ENCODE results near the gene GDAP1L1.
"Not testable (repeated sequence)": the region's sequence is repeated elsewhere in the genome, so short reads cannot be mapped to it uniquely, and the experiment has no call there.

The GDAP1L1 gene

GRCh38 chr20:44282192-44282591 is 35.1 kb downstream of the GDAP1L1 start:
- Histone ChIP-seq H3K4me1 (no peaks in the 10 kb centered on the region), H3K36me3 (replicated peaks) (no peaks in the 10 kb centered on the region), H3K27me3 (ENCODE audit: low read depth) (peaks cover 3% of the 10 kb centered on the region; the same call in 1 of the 2 replicates), H3K9me3 (no peaks in the 10 kb centered on the region), H3K4me3 (no peak overlapping the region)
- in situ Hi-C loops (cut with MboI; ENCODE audit: low sequenced_read_pairs): no loop called here
- DNase-seq (ENCODE audit: low spot score in 2 of 2): no peak

DNA sequence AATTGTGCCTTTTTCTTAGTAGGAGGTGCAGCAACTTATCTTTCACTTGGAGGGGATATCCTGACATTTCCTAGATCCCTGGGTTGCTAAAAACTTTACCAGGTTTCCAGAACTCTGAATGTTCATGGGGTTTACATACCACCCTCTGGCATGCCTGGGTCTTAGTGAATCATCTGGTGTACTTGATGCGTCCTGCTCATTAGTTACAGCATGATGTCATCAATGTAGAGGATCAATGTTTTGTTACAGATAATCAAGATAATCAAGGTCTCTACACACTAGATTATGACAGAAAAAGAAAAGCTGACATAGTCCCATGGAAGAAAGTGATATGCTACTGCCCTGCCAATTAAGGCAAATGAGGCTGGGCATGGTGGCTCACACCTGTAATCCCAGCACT is 36.9 kb downstream of the GDAP1L1 start:
- no peak for DNase-seq (ENCODE audit: low spot score in 2 of 2)
- in situ Hi-C loops (cut with MboI; ENCODE audit: low sequenced_read_pairs): no loop called here
- H3K4me1 ChIP-seq: no peaks in the 10 kb centered on the region

GRCh38 chr20:44287272-44288097 is 40.4 kb downstream of the GDAP1L1 start:
- H3K36me3 ChIP-seq (replicated peaks): no peaks in the 10 kb centered on the region
- DNase-seq (ENCODE audit: low spot score in 2 of 2): no peak
- H3K9me3 ChIP-seq: no peaks in the 10 kb centered on the region
- H3K27me3 ChIP-seq (ENCODE audit: low read depth): no peaks in the 10 kb centered on the region; the same call in 1 of the 2 replicates
- in situ Hi-C loops (cut with MboI; ENCODE audit: low sequenced_read_pairs): no loop called here
- no peak overlapping the region for H3K4me3 ChIP-seq
- no peaks in the 10 kb centered on the region for H3K4me1 ChIP-seq

More for the DNA sequence above, 36.9 kb downstream of the GDAP1L1 start:
- no peak overlapping the region for H3K4me3 ChIP-seq
- H3K9me3 ChIP-seq: no peaks in the 10 kb centered on the region
- no peaks in the 10 kb centered on the region for H3K36me3 ChIP-seq (replicated peaks)
- no peaks in the 10 kb centered on the region; the same call in 1 of the 2 replicates for H3K27me3 ChIP-seq (ENCODE audit: low read depth)

DNA sequence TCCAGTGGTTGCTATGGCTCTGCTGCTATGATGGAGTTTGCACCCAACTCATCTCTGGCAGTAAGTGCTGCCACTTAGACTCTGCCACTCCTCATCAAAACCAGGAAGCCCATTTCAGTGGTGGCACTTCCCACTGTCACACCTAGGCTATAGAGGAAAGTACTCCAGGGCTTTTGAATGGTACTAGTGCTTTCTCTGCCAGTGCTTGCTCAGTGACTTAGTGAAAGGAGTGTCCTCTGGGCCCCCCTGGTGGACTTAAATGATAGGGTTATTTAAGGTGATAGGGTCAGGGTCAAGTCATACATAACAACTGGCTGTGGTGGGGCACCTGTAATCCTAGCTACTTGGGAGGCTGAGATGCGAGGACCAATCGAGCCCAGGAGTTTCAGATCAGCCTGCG is 41.1 kb downstream of the GDAP1L1 start:
- DNase-seq (ENCODE audit: low spot score in 2 of 2): no peak
- Histone ChIP-seq H3K9me3 (no peaks in the 10 kb centered on the region), H3K36me3 (replicated peaks) (no peaks in the 10 kb centered on the region), H3K4me3 (no peak overlapping the region), H3K4me1 (no peaks in the 10 kb centered on the region), H3K27me3 (ENCODE audit: low read depth) (no peaks in the 10 kb centered on the region; the same call in 1 of the 2 replicates)
- in situ Hi-C loops (cut with MboI; ENCODE audit: low sequenced_read_pairs): no loop called here

DNA sequence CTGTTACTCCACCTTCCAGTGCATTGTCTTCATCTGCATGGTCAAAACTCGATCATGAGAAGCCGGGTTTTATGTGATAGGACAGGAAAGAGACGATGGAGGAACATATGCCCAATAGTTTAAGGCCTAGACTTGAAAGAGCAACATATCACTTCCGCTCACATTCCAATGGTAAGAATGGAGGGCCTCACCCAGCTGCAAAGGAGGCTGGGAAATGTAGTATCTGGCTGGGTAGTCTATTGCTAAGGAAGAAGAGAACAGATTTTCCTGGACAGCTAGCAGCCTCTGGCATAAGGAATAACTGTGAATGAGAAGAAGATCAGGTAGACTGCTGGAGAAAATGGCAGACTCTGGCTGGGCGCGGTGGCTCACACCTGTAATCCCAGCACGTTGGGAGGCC is 44.6 kb downstream of the GDAP1L1 start:
- no peaks in the 10 kb centered on the region for H3K4me1 ChIP-seq
- no peak for DNase-seq (ENCODE audit: low spot score in 2 of 2)
- H3K4me3 ChIP-seq: no peak overlapping the region
- H3K27me3 ChIP-seq (ENCODE audit: low read depth): no peaks in the 10 kb centered on the region
- no peaks in the 10 kb centered on the region for H3K9me3 ChIP-seq
- in situ Hi-C loops (cut with MboI; ENCODE audit: low sequenced_read_pairs): no loop called here
- H3K36me3 ChIP-seq (replicated peaks): no peaks in the 10 kb centered on the region

DNA sequence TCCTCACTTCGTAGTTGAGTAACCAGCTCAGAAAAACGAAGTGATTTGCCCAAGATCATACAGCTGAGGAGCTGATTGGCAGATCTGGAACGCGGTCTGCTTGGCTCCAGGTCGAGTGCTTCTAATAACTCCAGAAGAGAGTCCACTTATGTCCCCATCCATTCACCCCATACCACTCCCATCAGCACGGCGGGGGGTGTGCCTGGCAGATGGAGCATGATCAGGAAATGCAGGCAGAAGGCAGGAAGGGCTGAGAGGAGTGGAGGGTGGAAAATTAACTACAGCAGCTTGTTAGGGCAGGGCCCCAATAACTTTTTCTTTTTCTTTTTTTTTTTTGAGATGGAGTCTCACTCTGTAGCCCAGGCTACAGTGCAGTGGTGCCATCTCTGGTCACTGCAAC is 48.9 kb downstream of the GDAP1L1 start:
- in situ Hi-C loops (cut with MboI; ENCODE audit: low sequenced_read_pairs): no loop called here
- H3K27me3 ChIP-seq (ENCODE audit: low read depth): no peaks in the 10 kb centered on the region
- no peak overlapping the region for H3K4me3 ChIP-seq
- no peak for DNase-seq (ENCODE audit: low spot score in 2 of 2)
- no peaks in the 10 kb centered on the region for H3K9me3 ChIP-seq
- no peaks in the 10 kb centered on the region for H3K4me1 ChIP-seq
- no peaks in the 10 kb centered on the region for H3K36me3 ChIP-seq (replicated peaks)

- no peaks in the 10 kb centered on the region for H3K36me3 ChIP-seq (replicated peaks)
- no peaks in the 10 kb centered on the region for H3K4me1 ChIP-seq
- H3K4me3 ChIP-seq: no peak overlapping the region
- in situ Hi-C loops (cut with MboI; ENCODE audit: low sequenced_read_pairs): no loop called here
- no peaks in the 10 kb centered on the region for H3K27me3 ChIP-seq (ENCODE audit: low read depth)
- H3K9me3 ChIP-seq: no peaks in the 10 kb centered on the region
- DNase-seq (ENCODE audit: low spot score in 2 of 2): no peak
These were observed 50.6 kb downstream of the GDAP1L1 start for GRCh38 chr20:44297721-44298120.

GRCh38 chr20:44299011-44299535 is 52.0 kb downstream of the GDAP1L1 start:
- in situ Hi-C loops (cut with MboI; ENCODE audit: low sequenced_read_pairs); H3K4me3 ChIP-seq; DNase-seq (ENCODE audit: low spot score in 2 of 2); H3K4me1 ChIP-seq; H3K36me3 ChIP-seq (replicated peaks); H3K9me3 ChIP-seq; H3K27me3 ChIP-seq (ENCODE audit: low read depth): not testable (repeated sequence)

DNA sequence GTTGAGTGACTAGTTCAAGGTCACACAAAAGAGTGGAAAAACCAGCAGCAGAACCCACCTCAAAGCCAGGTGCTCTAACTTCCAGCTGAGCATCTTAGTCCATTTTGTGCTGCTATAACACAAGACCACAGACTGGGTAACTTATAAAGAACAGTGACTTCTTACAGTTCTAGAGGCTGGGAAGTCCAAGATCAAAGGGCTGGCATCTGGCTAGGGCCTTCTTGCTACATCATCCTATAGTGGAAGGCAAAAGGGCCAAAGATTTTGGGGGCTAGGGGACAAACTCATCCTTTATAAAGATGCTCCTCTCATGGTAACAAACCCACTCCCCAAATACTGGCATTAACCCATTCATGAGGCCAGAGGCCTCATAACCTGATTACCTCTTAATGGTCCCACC is 54.2 kb downstream of the GDAP1L1 start:
- in situ Hi-C loops (cut with MboI; ENCODE audit: low sequenced_read_pairs): no loop called here
- H3K27me3 ChIP-seq (ENCODE audit: low read depth): no peaks in the 10 kb centered on the region
- H3K4me1 ChIP-seq: no peaks in the 10 kb centered on the region
- DNase-seq (ENCODE audit: low spot score in 2 of 2): no peak
- no peaks in the 10 kb centered on the region for H3K9me3 ChIP-seq
- no peaks in the 10 kb centered on the region for H3K36me3 ChIP-seq (replicated peaks)
- no peak overlapping the region for H3K4me3 ChIP-seq

- in situ Hi-C loops (cut with MboI; ENCODE audit: low sequenced_read_pairs): no loop called here
- H3K4me3 ChIP-seq: no peak overlapping the region
- DNase-seq (ENCODE audit: low spot score in 2 of 2): no peak
- no peaks in the 10 kb centered on the region for H3K9me3 ChIP-seq
- H3K27me3 ChIP-seq (ENCODE audit: low read depth): no peaks in the 10 kb centered on the region
- no peaks in the 10 kb centered on the region for H3K36me3 ChIP-seq (replicated peaks)
- no peaks in the 10 kb centered on the region for H3K4me1 ChIP-seq
These were observed 55.0 kb downstream of the GDAP1L1 start for GRCh38 chr20:44302026-44302669.

DNA sequence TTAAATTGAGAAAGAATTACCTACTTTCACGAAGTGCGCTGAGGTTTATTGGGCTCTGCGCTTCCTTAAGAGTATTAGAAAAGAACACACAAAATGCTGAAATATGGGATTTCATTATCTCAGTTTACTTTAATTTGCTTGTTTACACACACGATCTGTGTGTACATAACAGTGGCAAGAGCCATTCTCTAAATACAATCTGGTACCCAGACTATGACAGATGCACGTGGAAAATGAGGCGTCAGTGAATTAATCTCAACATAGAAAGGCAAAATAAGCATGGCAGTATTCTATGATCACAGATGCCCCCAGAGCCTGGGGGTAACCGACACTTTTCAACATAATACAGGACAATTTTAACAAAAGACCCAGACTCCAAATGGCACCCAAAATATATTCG is 55.6 kb downstream of the GDAP1L1 start:
- Histone ChIP-seq H3K9me3 (no peaks in the 10 kb centered on the region), H3K4me1 (no peaks in the 10 kb centered on the region), H3K36me3 (replicated peaks) (no peaks in the 10 kb centered on the region), H3K27me3 (ENCODE audit: low read depth) (no peaks in the 10 kb centered on the region), H3K4me3 (no peak overlapping the region)
- in situ Hi-C loops (cut with MboI; ENCODE audit: low sequenced_read_pairs): no loop called here
- no peak for DNase-seq (ENCODE audit: low spot score in 2 of 2)

GRCh38 chr20:44304383-44304782 is 57.3 kb downstream of the GDAP1L1 start:
- no peak for DNase-seq (ENCODE audit: low spot score in 2 of 2)
- Histone ChIP-seq H3K27me3 (ENCODE audit: low read depth) (no peaks in the 10 kb centered on the region), H3K36me3 (replicated peaks) (no peaks in the 10 kb centered on the region), H3K4me3 (no peak overlapping the region), H3K9me3 (no peaks in the 10 kb centered on the region), H3K4me1 (no peaks in the 10 kb centered on the region)
- in situ Hi-C loops (cut with MboI; ENCODE audit: low sequenced_read_pairs): no loop called here

DNA sequence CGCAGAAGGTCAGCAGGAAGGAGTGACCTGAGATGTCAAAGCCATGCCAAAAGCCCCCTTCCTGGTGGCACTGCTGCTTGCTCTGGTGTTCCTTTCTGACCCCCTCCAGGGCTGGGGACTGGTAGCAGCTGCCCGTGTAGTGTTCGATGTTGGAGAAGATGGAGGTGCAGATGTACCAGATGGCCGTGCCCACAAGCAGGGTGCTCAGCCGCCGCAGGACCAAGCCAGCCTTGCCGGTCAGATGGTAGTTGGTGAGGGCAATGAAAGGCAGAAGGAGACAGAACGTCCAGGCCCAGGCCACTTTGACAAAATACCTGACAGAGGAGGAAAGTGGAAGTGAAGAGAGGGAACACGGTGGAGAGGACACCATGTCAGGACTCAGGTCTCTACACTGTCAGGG is 59.8 kb downstream of the GDAP1L1 start:
- no peaks in the 10 kb centered on the region for H3K27me3 ChIP-seq (ENCODE audit: low read depth)
- in situ Hi-C loops (cut with MboI; ENCODE audit: low sequenced_read_pairs): no loop called here
- H3K4me3 ChIP-seq: no peak overlapping the region
- no peak for DNase-seq (ENCODE audit: low spot score in 2 of 2)
- no peaks in the 10 kb centered on the region for H3K4me1 ChIP-seq
- no peaks in the 10 kb centered on the region for H3K36me3 ChIP-seq (replicated peaks)
- no peaks in the 10 kb centered on the region for H3K9me3 ChIP-seq
